Tibial artery (tissue), 4 donors: ENCODE data around the gene C1QTNF3.

Experiments used
- DNase-seq, 2 donors: peaks; one replicate each; pipeline ENCODE4 v3.0.0-alpha.2; 2019
- H3K27ac ChIP-seq, 2 donors: fragments of 200-600 bp; sonication (generic) in 1 of 2; 1 replicate in 1 of 2; 2 replicates in 1 of 2; pipeline ENCODE4 v1.5.1; 2018 to 2019; ENCODE audit warnings: mild to moderate bottlenecking in 1 of 2
- H3K27me3 ChIP-seq, 2 donors: fragments of 200-600 bp; sonication (generic) in 1 of 2; one replicate each; pipeline versions ENCODE4 v1.5.1 to v1.6.0; 2016 to 2019
- H3K36me3 ChIP-seq, 3 donors: fragments of 200-600 bp; sonication (generic) in 2 of 3; one replicate each; pipeline ENCODE4 v1.5.1; 2016 to 2019; ENCODE audit warnings: mild to moderate bottlenecking in 2 of 3
- H3K4me1 ChIP-seq, 4 donors: fragments of 200-600 bp; sonication (generic) in 2 of 4; 1 replicate in 3 of 4; 2 replicates in 1 of 4; pipeline ENCODE4 v1.5.1; 2016 to 2019
- H3K4me3 ChIP-seq, 2 donors: fragments of 200-600 bp; sonication (generic) in 1 of 2; 1 replicate in 1 of 2; 2 replicates in 1 of 2; pipeline ENCODE4 v1.5.1; 2018 to 2019; ENCODE audit warnings: mild to moderate bottlenecking in 2 of 2
- H3K9me3 ChIP-seq, 3 donors: fragments of 200-600 bp; sonication (generic) in 1 of 3; one replicate each; pipeline ENCODE4 v1.5.1; 2016 to 2019
- CTCF ChIP-seq, 2 experiments: fragments of 200-600 bp in 1 of 2; fragments of 450-650 bp in 1 of 2; IDR thresholded peaks; one replicate each; pipeline ENCODE4 v1.5.1; 2017 to 2019; ENCODE audit warnings: antibody characterized with exemption in 2 of 2, mild to moderate bottlenecking in 1 of 2, moderate library complexity in 1 of 2
- intact Hi-C: fragments of 100-400 bp; cut with DNase I; formaldehyde crosslinking; loops from one replicate; pipeline ENCODE4 v1.15.0; 2023; ENCODE audit warnings: low total_unique reads

The C1QTNF3 gene

GRCh38 chr5:33976307-33976706, 66.7 kb downstream of the C1QTNF3 start:
- Histone ChIP-seq H3K9me3 (no peaks in the 10 kb centered on the region), H3K36me3 (no peaks in the 10 kb centered on the region), H3K4me3 (no peak overlapping the region), H3K4me1 (peaks cover 0 to 11% (median 4%) of the 10 kb centered on the region in 4 donors), H3K27me3 (no peaks in the 10 kb centered on the region), H3K27ac (peak overlapping the region in 1 of 2 donors; percentile 19)
- no peak for TF ChIP-seq CTCF (IDR thresholded peaks at IDR 0.05)
- intact Hi-C loops: loop anchor here (10.0 kb wide), 1 partner anchor 542 kb away; no protein-coding TSS in a partner anchor
- DNase-seq: no peak

DNA sequence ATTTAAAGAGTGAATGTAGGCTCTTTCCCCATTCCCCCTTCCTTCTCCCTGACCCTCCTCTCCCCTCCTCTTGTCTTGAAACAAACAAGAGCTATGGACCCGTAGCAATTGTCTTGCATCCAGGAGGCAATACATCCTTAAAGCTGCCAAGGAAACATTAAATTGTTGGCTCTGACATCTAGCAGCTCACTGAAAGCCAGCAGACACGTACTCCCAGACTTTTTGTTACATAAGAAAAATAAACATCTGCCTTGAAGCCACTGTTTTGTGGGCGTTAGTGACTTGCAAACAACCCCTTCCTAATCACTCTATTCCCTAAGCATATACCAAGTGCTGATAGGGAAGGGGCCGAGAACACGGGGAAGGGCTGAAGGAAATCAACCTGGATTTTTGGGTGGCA, 67.2 kb downstream of the C1QTNF3 start:
- intact Hi-C loops: loop anchor here (10.0 kb wide), 1 partner anchor 541 kb away; no protein-coding TSS in a partner anchor
- Histone ChIP-seq H3K9me3 (no peaks in the 10 kb centered on the region), H3K27ac (peak overlapping the region in 1 of 2 donors; percentile 19), H3K4me1 (peaks cover 0 to 11% (median 4%) of the 10 kb centered on the region in 4 donors), H3K4me3 (no peak overlapping the region), H3K27me3 (no peaks in the 10 kb centered on the region), H3K36me3 (no peaks in the 10 kb centered on the region)
- TF ChIP-seq CTCF (IDR thresholded peaks at IDR 0.05): no peak
- DNase-seq: no peak

DNA sequence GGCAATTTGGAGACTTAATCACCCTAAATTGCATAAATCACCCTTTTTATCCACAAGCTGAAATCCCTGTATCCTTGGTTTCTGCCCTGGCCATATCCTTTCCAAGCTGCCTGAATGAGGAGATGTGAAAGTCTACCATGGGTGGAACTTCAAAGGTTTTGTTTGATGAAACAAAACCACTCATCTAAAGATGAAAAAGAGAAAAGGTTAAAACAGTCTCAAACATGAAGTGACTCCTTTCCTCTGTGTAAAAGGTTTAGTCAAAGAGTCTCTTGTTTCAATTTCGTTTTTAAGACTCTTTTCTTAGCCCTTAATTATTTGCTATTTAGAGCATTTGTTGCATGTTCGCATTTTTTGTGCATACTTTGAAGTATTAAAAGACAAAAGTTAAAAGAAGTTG, 69.7 kb downstream of the C1QTNF3 start:
- Histone ChIP-seq H3K9me3 (no peaks in the 10 kb centered on the region), H3K4me1 (peaks cover 0 to 11% (median 4%) of the 10 kb centered on the region in 4 donors)
- intact Hi-C loops: loop anchor here (10.0 kb wide), 1 partner anchor 538 kb away; no protein-coding TSS in a partner anchor

DNA sequence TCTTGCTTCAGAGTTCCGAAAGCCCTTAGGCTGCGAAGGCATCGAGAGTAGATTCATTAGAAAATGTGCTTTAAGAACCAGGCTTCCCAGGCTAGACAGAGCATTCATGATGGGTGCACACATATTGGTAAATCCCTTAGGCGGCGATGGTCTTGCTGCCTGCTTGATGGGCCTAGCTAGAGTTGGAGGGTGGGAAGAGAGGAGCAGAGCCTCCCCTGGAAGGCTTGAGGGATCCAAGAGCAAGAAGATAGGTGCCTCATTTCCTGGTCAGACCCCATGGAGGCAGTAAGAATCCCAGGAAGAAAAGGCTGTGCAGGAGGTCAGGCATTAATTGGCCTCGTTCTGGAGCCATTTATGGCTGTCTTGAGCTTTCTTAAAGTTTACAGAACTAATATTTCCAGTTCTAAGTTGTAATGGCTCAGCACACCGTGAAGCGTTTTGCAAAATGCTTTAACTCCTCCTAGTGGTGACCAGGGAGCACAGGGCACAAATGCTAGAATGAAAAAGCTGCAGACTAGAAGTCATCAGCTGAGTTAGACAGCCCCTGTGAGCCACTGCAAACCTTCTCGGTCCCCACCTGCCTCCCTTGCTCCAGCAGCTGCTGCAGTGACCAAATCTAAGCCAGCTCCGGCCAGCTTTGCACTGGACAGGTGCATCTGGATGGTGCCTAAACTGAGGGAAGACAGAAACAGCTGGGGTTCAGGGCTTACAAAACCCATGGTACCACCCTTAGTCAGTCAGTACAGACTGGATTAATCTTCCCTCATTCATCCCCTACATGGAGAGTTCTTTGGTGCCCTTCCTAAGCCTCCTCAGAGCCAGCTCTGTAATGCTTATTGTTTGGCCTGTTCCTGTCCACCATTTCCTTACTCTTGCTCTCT, 73.2 kb downstream of the C1QTNF3 start:
- H3K36me3 ChIP-seq: no peaks in the 10 kb centered on the region
- no peak overlapping the region for H3K4me3 ChIP-seq
- intact Hi-C loops: loop anchor here (10.0 kb wide), 1 partner anchor 535 kb away; no protein-coding TSS in a partner anchor
- H3K27me3 ChIP-seq: no peaks in the 10 kb centered on the region
- no peak for DNase-seq
- no peaks in the 10 kb centered on the region for H3K4me1 ChIP-seq
- no peaks in the 10 kb centered on the region for H3K9me3 ChIP-seq
- peak; percentile 58 to 62 for TF ChIP-seq CTCF (IDR thresholded peaks at IDR 0.05)
- no peak overlapping the region for H3K27ac ChIP-seq

More for the DNA sequence above, 69.7 kb downstream of the C1QTNF3 start:
- H3K36me3 ChIP-seq: no peaks in the 10 kb centered on the region
- DNase-seq: no peak
- no peaks in the 10 kb centered on the region for H3K27me3 ChIP-seq
- no peak for TF ChIP-seq CTCF (IDR thresholded peaks at IDR 0.05)
- no peak overlapping the region for H3K27ac ChIP-seq
- H3K4me3 ChIP-seq: no peak overlapping the region

DNA sequence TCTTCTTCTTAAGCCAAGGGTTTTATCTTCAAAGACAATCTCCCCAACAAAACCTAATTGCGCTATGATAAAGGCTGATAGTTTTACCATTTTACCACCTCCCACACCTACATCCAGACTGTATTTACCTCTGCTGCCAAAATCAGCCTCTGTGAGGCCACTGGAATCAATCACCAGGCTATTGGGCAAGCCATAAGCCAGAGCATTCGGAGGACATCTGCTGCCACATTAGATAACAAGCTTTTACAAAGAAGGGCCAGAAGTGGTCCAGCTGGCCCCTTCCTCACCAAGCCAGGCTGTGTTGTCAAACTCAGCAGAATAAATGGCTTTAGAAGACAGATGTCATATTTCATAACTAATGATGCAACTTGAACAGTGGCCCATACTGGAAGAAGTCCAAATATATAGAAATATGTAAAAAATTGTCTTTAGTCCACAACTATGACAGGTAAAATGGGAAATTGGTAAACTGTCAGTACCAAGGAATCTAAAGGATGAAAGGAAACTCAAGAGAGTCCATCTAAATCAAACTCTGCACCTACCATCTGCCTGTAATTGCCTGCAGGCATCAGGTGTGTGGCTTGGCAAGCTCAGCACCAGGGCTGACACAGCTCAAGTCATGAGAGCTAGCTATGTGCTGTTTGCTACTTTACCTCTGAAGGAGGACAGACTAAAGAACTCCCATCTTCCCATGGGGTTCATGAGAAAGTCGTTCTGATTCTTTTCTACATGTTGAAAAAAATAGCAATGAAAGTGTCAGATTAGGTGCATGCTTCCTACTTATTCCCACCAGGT, 74.6 kb downstream of the C1QTNF3 start:
- Histone ChIP-seq H3K4me1 (no peaks in the 10 kb centered on the region), H3K4me3 (no peak overlapping the region), H3K9me3 (no peaks in the 10 kb centered on the region), H3K27me3 (no peaks in the 10 kb centered on the region), H3K36me3 (no peaks in the 10 kb centered on the region), H3K27ac (no peak overlapping the region)
- DNase-seq: no peak
- intact Hi-C loops: no loop called here
- no peak for TF ChIP-seq CTCF (IDR thresholded peaks at IDR 0.05)
